ENCODE data around the gene ERCC3. TPM values are rescaled to one million over a fixed set of nuclear protein-coding genes. Genes with fewer than 3 reads are reported as not detected.

The ERCC3 gene
- total RNA-seq, 1 experiment from 2014 or later, result 69.5 TPM

- intact Hi-C loops (cut with micrococcal nuclease; ENCODE audit: unreplicated experiment), result no loop called here
- no peak for TF ChIP-seq EZH2 (IDR thresholded peaks at IDR 0.05; ENCODE audit: borderline replicate concordance, low read depth, low read length, poor library complexity, severe bottlenecking)
- no peak for TF ChIP-seq CTCF (conservative IDR thresholded peaks at IDR 0.05; ENCODE audit: low read depth, low read length)
- Histone ChIP-seq H3K27ac (ENCODE audit: low read depth, low read length, poor library complexity, severe bottlenecking) (no peak overlapping the region), H3K9me3 (ENCODE audit: low read depth, low read length, poor library complexity, severe bottlenecking) (no peaks in the 10 kb centered on the region), H3K27me3 (replicated peaks; ENCODE audit: insufficient read depth, low read depth, low read length, poor library complexity) (no peaks in the 10 kb centered on the region), H3K4me3 (ENCODE audit: low read depth, low read length, poor library complexity, severe bottlenecking) (no peak overlapping the region), H3K36me3 (ENCODE audit: insufficient read depth, low read length, poor library complexity, severe bottlenecking) (peaks cover 42% of the 10 kb centered on the region), H3K4me1 (ENCODE audit: insufficient read depth, low read length, poor library complexity, severe bottlenecking) (no peaks in the 10 kb centered on the region)
- no peak for DNase-seq (ENCODE audit: low spot score)
- ChIA-PET CTCF (no interaction called here), POLR2A (ENCODE audit: low non-redundant PET) (no interaction called here)
- no TSS peak for BruUV-seq (replicated peaks)
These were observed 32.0 kb downstream of the ERCC3 start for GRCh38 chr2:127261804-127262406.

GRCh38 chr2:127259355-127259754 is 34.6 kb downstream of the ERCC3 start:
- H3K4me3 ChIP-seq (ENCODE audit: low read depth, low read length, poor library complexity, severe bottlenecking), result no peak overlapping the region
- H3K27ac ChIP-seq (ENCODE audit: low read depth, low read length, poor library complexity, severe bottlenecking), result no peak overlapping the region
- no peaks in the 10 kb centered on the region for H3K4me1 ChIP-seq (ENCODE audit: insufficient read depth, low read length, poor library complexity, severe bottlenecking)
- CTCF ChIA-PET, result interaction anchor here (0.6 kb wide), 1 partner anchor 409 kb away, joined by 11 read pairs; no protein-coding TSS in a partner anchor
- no peak for DNase-seq (ENCODE audit: low spot score)
- no TSS peak for BruUV-seq (replicated peaks)
- H3K9me3 ChIP-seq (ENCODE audit: low read depth, low read length, poor library complexity, severe bottlenecking), result no peaks in the 10 kb centered on the region
- TF ChIP-seq CTCF (conservative IDR thresholded peaks at IDR 0.05; ENCODE audit: low read depth, low read length) (no peak), EZH2 (IDR thresholded peaks at IDR 0.05; ENCODE audit: borderline replicate concordance, low read depth, low read length, poor library complexity, severe bottlenecking) (no peak)
- POLR2A ChIA-PET (ENCODE audit: low non-redundant PET), result no interaction called here
- H3K27me3 ChIP-seq (replicated peaks; ENCODE audit: insufficient read depth, low read depth, low read length, poor library complexity), result no peaks in the 10 kb centered on the region
- H3K36me3 ChIP-seq (ENCODE audit: insufficient read depth, low read length, poor library complexity, severe bottlenecking), result peaks cover 46% of the 10 kb centered on the region
- intact Hi-C loops (cut with micrococcal nuclease; ENCODE audit: unreplicated experiment), result no loop called here

GRCh38 chr2:127256866-127257265 is 37.1 kb downstream of the ERCC3 start:
- no peak for DNase-seq (ENCODE audit: low spot score)
- ChIA-PET POLR2A (ENCODE audit: low non-redundant PET) (no interaction called here), CTCF (no interaction called here)
- no peaks in the 10 kb centered on the region for H3K9me3 ChIP-seq (ENCODE audit: low read depth, low read length, poor library complexity, severe bottlenecking)
- TF ChIP-seq EZH2 (IDR thresholded peaks at IDR 0.05; ENCODE audit: borderline replicate concordance, low read depth, low read length, poor library complexity, severe bottlenecking) (no peak), CTCF (conservative IDR thresholded peaks at IDR 0.05; ENCODE audit: low read depth, low read length) (no peak)
- H3K27ac ChIP-seq (ENCODE audit: low read depth, low read length, poor library complexity, severe bottlenecking), result no peak overlapping the region
- no peaks in the 10 kb centered on the region for H3K4me1 ChIP-seq (ENCODE audit: insufficient read depth, low read length, poor library complexity, severe bottlenecking)
- no TSS peak for BruUV-seq (replicated peaks)
- peaks cover 46% of the 10 kb centered on the region for H3K36me3 ChIP-seq (ENCODE audit: insufficient read depth, low read length, poor library complexity, severe bottlenecking)
- no peaks in the 10 kb centered on the region for H3K27me3 ChIP-seq (replicated peaks; ENCODE audit: insufficient read depth, low read depth, low read length, poor library complexity)
- intact Hi-C loops (cut with micrococcal nuclease; ENCODE audit: unreplicated experiment), result no loop called here
- H3K4me3 ChIP-seq (ENCODE audit: low read depth, low read length, poor library complexity, severe bottlenecking), result no peak overlapping the region

Measured in A673 (cell line).